Astrocyte (in vitro differentiated cells and primary cell): Measurements from ENCODE around the gene TBC1D2B. TPM values are rescaled to one million over a fixed set of nuclear protein-coding genes. Genes with fewer than 3 reads are reported as not detected.

Source experiments
- DNase-seq: peaks from one replicate; pipeline ENCODE4 v3.0.0-alpha.2; 2010; ENCODE audit warnings: low read depth
- FAIRE-seq: peaks from 2 replicates; lab custom pipeline; 2011; peaks lifted over from hg19 to GRCh38; lab: Jason Lieb, UNC
- H2AFZ ChIP-seq: 2 replicates; pipeline ENCODE4 v1.6.0; 2012; ENCODE audit warnings: low read depth, low read length, inconsistent platforms
- H3K27ac ChIP-seq: 2 replicates; pipeline ENCODE4 v1.5.1; 2011; ENCODE audit warnings: low read depth, low read length, inconsistent platforms
- H3K27me3 ChIP-seq: 2 replicates; pipeline ENCODE4 v1.6.0; 2011; ENCODE audit warnings: low read length, inconsistent platforms; ENCODE audit not compliant: insufficient read depth
- H3K36me3 ChIP-seq: 2 replicates; pipeline ENCODE4 v1.5.1; 2011; ENCODE audit warnings: low read length, inconsistent platforms; ENCODE audit not compliant: insufficient read depth
- H3K4me1 ChIP-seq: 2 replicates; pipeline ENCODE4 v1.5.1; 2011; ENCODE audit warnings: low read length, inconsistent platforms; ENCODE audit not compliant: insufficient read depth
- H3K4me2 ChIP-seq: 2 replicates; pipeline ENCODE4 v1.6.0; 2012; ENCODE audit warnings: low read length, inconsistent platforms
- H3K4me3 ChIP-seq: 2 replicates; pipeline ENCODE4 v1.5.1; 2011; ENCODE audit warnings: low read depth, mild to moderate bottlenecking, low read length, inconsistent platforms; ENCODE audit not compliant: insufficient read depth
- H3K79me2 ChIP-seq: 2 replicates; pipeline ENCODE4 v1.6.0; 2012; ENCODE audit warnings: mild to moderate bottlenecking, low read length, inconsistent platforms; ENCODE audit not compliant: insufficient read depth
- H3K9ac ChIP-seq: 2 replicates; pipeline ENCODE4 v1.6.0; 2012; ENCODE audit warnings: mild to moderate bottlenecking, low read length, inconsistent platforms
- H3K9me3 ChIP-seq: 2 replicates; pipeline ENCODE4 v1.5.1; 2012; ENCODE audit warnings: low read depth, mild to moderate bottlenecking, low read length, inconsistent platforms; ENCODE audit not compliant: insufficient read depth
- H4K20me1 ChIP-seq: 2 replicates; pipeline ENCODE4 v1.6.0; 2012; ENCODE audit warnings: low read length, inconsistent platforms; ENCODE audit not compliant: insufficient read depth
- H3K27ac Mint-ChIP-seq: one replicate; pipeline ENCODE4 v1.8.0; 2021; ENCODE audit warnings: mild to moderate bottlenecking, mixed read lengths; ENCODE audit not compliant: unreplicated experiment
- H3K27me3 Mint-ChIP-seq: one replicate; pipeline ENCODE4 v1.8.0; 2021; ENCODE audit warnings: low read depth, mixed read lengths; ENCODE audit not compliant: unreplicated experiment
- H3K36me3 Mint-ChIP-seq: one replicate; pipeline ENCODE4 v1.8.0; 2021; ENCODE audit warnings: low read depth, mixed read lengths; ENCODE audit not compliant: unreplicated experiment
- H3K4me1 Mint-ChIP-seq: one replicate; pipeline ENCODE4 v1.8.0; 2021; ENCODE audit warnings: low read depth, mixed read lengths; ENCODE audit not compliant: unreplicated experiment
- H3K4me3 Mint-ChIP-seq: one replicate; pipeline ENCODE4 v1.8.0; 2021; ENCODE audit warnings: mild to moderate bottlenecking, moderate library complexity, mixed read lengths; ENCODE audit not compliant: unreplicated experiment
- H3K9me3 Mint-ChIP-seq: one replicate; pipeline ENCODE4 v1.8.0; 2021; ENCODE audit warnings: mild to moderate bottlenecking, mixed read lengths; ENCODE audit not compliant: unreplicated experiment
- EZH2 ChIP-seq: IDR thresholded peaks from 2 replicates; pipeline ENCODE4 v1.6.1; 2012; ENCODE audit warnings: mild to moderate bottlenecking, low read length, inconsistent platforms; ENCODE audit not compliant: insufficient read depth
- total RNA-seq: library from RNA; stranded (reverse); gene quantifications from 2 replicates; pipeline ENCODE4 v1.2.1, GENCODE V29; 2021
- TF ChIP-seq, protein P1 (sequence below): IDR thresholded peaks from 2 replicates; pipeline ENCODE4 v1.5.1; 2011; ENCODE audit warnings: low read depth, mild to moderate bottlenecking, inconsistent platforms, low read length, moderate library complexity; ENCODE audit not compliant: insufficient read depth

Gene TBC1D2B
- total RNA-seq, 1 donor from 2014 or later: 21.3 TPM

DNA sequence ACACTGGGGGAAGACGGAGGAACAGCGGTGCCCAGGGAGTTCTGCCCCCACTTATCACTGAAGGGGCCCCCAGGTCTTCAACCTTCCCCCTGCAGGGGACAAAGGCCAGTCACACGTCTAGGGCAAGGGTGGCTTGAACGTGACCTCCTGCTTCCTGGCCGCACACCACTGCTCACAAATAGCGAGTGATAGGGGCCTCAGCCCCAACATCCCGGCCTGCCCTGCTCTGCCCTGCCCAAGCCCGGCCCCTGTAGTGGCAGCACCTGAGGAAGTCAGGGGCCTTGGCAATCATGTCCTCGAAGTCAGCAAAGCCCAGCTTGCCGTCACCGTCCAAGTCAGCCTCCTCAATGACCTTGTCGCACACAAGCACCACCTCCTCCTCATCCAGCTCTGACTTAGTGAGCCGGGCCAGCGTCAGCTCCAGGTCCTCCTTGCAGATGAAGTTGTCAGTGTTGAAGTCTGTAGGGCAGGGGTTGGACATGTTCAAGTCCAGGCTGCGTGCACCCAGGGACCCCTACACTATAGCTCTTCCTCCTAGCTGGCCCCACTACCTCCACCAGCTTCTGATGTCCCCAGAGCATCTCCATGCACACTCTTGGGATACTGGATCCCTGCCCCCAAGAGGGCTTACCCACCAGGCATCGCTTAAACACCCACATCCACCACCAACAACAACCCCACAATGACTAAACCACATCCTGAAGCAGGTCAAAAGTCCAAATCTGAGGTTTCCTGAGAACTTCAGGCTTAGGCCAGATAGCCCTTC, 28.1 kb upstream of the TBC1D2B start:
- Histone ChIP-seq H3K79me2 (no peaks in the 10 kb centered on the region), H4K20me1 (no peaks in the 10 kb centered on the region), H3K27me3 (peaks cover 2% of the 10 kb centered on the region), H3K9me3 (no peaks in the 10 kb centered on the region), H3K9ac (no peak overlapping the region), H3K4me1 (peaks cover 5% of the 10 kb centered on the region), H3K4me2 (peak overlapping the region; percentile 20), H3K27ac (no peak overlapping the region), H2AFZ (no peak overlapping the region), H3K36me3 (no peaks in the 10 kb centered on the region), H3K4me3 (no peak overlapping the region)
- Mint-ChIP-seq H3K4me1 (peaks cover 5% of the 10 kb centered on the region), H3K4me3 (no peak overlapping the region), H3K9me3 (no peaks in the 10 kb centered on the region), H3K36me3 (peaks cover 6% of the 10 kb centered on the region), H3K27ac (no peak overlapping the region), H3K27me3 (peaks cover 44% of the 10 kb centered on the region)
- FAIRE-seq (no peak), DNase-seq (peak; percentile 14)
- TF ChIP-seq, protein P1, sequence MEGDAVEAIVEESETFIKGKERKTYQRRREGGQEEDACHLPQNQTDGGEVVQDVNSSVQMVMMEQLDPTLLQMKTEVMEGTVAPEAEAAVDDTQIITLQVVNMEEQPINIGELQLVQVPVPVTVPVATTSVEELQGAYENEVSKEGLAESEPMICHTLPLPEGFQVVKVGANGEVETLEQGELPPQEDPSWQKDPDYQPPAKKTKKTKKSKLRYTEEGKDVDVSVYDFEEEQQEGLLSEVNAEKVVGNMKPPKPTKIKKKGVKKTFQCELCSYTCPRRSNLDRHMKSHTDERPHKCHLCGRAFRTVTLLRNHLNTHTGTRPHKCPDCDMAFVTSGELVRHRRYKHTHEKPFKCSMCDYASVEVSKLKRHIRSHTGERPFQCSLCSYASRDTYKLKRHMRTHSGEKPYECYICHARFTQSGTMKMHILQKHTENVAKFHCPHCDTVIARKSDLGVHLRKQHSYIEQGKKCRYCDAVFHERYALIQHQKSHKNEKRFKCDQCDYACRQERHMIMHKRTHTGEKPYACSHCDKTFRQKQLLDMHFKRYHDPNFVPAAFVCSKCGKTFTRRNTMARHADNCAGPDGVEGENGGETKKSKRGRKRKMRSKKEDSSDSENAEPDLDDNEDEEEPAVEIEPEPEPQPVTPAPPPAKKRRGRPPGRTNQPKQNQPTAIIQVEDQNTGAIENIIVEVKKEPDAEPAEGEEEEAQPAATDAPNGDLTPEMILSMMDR: no peak
- TF ChIP-seq EZH2: no peak

DNA sequence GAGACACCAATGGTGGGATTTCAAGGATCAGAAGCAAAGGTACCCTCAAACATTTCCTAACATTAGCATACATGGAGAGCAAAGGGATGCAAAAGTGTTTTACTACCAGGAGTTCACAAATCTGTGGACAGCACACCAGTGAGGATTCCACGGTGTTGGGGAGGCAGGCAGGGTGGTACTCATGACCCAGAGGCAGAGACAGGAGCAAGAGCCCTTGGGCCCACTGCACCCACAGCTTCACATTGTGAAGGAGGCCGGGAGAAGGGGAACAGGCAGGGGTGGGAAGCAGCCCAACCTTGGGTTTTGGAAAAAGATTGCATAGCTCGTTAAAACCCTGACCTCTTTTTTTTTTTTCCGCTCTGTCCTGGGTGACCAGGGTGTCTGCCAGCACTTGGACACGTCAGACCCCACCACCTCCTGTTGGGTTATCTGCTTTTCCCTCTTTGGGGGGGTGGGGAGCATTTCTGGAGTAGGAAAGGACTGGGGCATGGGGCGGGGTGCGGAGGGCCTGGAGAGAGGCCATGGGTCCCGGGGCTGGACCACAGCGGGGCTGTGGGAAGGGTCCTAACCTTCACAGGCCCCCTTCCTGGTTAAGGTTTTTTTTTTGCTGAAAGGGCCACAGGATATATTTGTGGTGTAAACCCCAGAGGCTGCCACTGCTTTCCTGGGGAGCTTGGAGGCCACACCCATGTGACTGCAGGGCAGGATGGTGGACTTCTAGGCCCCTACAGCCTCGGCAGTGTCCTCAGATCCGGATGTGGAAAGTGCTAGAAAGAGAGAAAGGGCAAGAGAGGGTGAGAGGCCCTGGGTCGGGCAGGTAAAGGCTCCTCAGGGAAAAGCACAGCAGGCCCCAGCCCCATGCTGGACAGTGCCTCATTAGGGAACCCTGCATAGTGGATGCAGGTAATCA, 27.3 kb upstream of the TBC1D2B start:
- H3K4me3 Mint-ChIP-seq: no peak overlapping the region

More for the DNA sequence above, 27.3 kb upstream of the TBC1D2B start:
- no peak overlapping the region for H3K27ac ChIP-seq
- peaks cover 5% of the 10 kb centered on the region for H3K4me1 ChIP-seq
- no peaks in the 10 kb centered on the region for H3K79me2 ChIP-seq
- H3K4me2 ChIP-seq: no peak overlapping the region
- H3K9ac ChIP-seq: no peak overlapping the region
- FAIRE-seq (no peak), DNase-seq (no peak)
- H3K27ac Mint-ChIP-seq: no peak overlapping the region
- no peaks in the 10 kb centered on the region for H3K9me3 ChIP-seq
- peaks cover 6% of the 10 kb centered on the region for H3K36me3 Mint-ChIP-seq
- no peaks in the 10 kb centered on the region for H3K9me3 Mint-ChIP-seq
- no peaks in the 10 kb centered on the region for H3K36me3 ChIP-seq
- peaks cover 5% of the 10 kb centered on the region for H3K4me1 Mint-ChIP-seq
- peaks cover 39% of the 10 kb centered on the region for H3K27me3 Mint-ChIP-seq
- no peak for TF ChIP-seq EZH2
- TF ChIP-seq, protein P1: no peak
- H3K4me3 ChIP-seq: no peak overlapping the region
- H3K27me3 ChIP-seq: peaks cover 2% of the 10 kb centered on the region
- H4K20me1 ChIP-seq: no peaks in the 10 kb centered on the region
- H2AFZ ChIP-seq: no peak overlapping the region
